NCI-H226 (cell line): Measurements from ENCODE around the gene ERCC8.
"Not testable (repeated sequence)": the region's sequence is repeated elsewhere in the genome, so short reads cannot be mapped to it uniquely, and the experiment has no call there.

ENCODE experiments used
- DNase-seq: peaks from one replicate; pipeline ENCODE4 v3.0.0-alpha.2; 2015

ERCC8 gene

DNA sequence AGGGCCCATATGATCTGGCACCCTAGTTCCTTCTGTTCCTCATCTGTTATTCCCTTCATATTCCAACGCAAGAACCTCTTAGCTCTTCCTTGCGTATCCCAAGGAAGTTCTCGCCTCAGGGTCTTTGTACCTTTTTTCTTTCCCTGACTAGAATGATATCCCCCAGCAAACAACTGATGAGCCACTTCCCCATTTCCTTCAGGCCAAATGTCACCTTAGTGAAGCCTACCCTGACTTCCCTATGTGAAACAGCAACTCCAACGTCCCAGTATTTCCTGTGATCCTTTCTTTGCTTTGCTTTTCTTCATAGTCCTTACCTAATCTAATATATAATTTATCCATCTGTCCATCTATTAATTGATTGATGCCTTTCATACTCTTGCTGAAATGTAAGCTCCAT is 47.9 kb downstream of the ERCC8 start:
- DNase-seq = no peak

DNA sequence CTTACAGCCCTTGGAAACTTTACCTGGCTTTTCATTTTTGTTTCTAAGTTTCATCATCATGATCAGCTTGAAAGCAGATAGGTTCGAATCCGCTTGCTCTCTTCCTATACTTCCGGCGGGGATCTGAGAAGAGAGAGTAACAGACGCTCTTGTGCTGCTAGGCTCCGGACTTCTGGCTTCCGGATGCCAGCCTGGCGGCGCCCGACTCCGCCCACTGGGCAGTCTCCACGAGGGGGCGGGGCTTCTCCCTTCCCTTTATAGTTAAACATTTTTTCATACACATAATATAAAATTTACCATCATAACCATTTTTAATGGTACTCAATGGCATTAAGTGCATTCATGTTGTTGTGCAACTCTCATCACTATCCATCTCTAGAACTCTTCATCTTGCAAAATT is 51.3 kb downstream of the ERCC8 start:
- no peak for DNase-seq

DNA sequence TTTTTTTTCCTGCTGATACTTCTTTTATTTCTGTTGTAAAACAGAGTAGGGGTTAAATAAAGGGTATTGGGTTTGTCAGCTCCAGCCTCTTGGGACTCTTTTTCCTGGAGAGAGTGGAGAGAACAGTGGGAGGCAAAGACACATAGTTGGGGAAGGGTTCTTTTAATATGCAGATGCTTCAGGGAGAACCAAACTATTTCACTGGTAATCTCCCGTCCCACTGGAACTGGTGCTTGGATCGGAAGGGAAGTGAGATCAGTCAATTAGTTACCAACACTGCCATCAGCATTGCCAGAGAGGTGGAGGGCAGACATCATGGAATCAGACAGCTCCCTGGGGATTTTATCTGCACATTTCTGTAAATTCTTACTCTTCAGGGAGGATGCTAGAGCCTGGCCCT is 53.2 kb downstream of the ERCC8 start:
- DNase-seq = no peak

DNA sequence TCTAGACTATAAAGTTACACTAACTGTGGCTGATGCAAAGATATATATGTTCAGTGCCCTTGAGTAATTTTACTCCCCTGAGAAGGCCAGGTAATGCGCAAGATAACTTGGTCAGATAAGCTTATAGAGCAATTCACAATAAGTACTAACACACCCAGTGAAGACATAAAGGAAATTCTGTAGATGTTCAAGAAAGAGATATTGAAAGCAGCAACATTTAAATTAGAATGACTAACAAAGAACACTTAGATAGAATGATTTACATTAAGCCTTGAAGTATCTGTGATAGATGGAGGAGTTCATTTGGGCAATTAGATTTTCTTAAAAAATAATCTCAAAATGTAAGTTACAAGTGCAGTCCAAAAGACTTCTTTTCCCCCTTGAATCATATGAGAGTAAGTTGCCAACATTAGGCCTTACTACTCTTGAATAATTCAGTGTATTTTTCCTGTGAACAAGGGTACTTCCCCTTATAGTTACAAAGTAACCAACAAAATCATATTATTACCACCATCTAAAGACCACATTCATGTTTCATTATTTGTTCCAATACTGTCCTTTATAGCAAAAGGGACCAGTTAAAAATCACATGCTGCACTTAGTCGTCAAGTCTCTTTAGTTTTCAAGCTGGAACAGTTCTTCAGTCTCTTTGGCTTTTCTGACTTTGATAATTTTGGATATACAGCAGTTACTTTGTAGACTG is 56.4 kb downstream of the ERCC8 start:
- no peak for DNase-seq

DNA sequence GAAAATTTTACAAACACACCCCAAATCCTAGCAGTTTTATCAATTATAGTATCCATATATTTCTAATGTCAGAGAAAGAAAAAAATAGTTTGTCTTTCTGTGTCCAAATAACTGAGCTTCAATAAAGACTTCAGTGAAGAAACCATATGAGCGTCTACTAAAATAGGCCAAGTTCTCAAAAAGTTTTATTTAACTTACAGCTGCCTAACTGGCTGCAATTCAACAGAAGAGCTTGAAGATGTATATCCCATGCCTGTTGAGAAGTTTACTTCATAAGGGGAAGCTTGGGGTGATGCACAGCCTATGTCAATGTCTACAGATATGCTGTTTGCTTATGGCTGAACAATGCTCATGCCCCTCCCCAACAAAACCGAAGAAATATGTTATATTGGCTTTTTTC is 57.1 kb downstream of the ERCC8 start:
- no peak for DNase-seq

DNA sequence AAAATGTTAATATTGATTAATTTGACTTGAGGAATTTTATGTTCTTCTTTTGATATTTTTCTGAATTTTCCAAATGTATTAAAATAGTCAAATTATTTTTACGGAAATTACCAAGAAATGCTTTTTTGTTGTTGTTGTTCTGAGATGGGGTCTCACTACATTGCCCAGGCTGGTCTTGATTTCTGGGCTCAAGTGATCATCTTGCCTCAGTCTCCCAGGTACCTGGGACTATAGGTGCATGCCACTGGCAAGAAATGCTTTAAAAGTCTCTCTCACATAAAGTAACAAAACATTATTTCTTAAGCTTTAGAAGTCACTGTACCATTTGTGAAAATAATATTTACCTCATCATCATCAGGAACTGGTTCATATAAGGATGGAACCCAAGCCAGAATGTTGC is 57.8 kb downstream of the ERCC8 start:
- no peak for DNase-seq

DNA sequence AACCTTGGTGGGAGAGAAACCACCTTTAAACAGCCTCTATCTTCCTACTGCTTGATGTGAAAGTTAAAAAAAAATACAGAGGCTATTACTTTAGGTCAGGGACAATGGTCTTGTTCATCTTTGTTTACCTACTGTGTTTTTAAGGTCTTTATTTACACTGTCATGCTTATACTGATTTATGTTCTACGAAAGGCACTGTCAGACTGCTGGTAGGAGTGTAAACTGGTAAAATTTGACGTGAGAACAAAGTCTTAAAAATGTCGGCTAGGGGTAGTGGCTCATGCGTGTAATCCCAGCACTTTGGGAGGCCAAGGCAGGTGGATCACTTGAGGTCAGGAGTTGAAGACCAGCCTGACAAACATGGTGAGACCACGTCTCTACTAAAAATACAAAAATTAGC is 58.7 kb downstream of the ERCC8 start:
- no peak for DNase-seq

DNA sequence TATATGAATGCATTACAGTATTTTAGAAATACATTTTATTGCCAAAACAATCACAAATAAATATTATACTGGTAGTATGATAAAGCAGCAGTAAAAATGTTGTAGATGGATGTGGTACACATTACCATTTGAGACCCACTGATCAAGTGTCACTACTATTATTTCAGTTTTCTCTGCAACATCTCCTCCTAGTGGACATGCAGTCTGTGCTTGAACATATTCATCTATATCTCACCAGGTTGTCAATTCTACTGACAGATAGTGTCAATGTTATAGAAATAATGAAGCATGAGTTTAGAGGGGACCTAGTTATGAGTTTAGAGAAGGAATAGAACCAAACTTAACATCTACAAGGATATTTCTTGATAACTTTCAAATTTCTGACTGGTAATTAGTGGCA is 61.6 kb downstream of the ERCC8 start:
- DNase-seq = peak; percentile 6

DNA sequence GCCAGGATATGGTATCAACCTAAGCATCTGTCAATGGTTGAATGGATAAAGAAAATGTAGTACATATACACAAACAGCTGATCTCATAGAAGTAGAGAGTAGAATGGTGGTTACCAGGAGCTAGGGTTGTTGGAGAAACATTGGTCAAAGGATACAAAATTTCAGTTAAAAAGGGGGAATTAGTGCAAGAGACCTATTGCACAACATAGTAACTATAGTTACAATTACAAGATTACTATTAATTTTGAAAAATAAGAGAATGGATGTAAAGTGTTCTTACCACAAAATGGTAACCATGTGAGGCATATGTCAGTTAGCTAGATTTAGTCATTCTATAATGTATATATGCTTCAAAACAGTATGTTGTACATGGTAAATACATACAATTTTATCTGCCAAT is 72.0 kb downstream of the ERCC8 start:
- no peak for DNase-seq

DNA sequence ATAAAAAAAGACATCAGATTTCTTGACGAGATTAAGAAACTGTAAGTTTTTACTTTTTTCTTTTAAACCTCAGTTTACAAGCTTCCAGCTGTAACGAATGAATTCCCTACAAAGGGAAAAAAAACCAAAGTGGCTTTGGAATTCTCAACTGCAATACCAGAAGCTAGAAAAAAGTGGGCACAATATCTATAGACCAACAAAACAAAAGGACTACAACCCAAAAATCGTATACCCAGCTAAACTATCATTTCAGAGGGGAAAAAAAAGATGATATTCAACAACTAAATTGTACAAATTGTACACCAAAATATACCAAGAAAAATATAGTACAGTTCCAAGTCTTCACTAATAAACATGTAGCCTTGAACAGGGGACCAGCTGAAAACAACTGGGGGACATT is 74.0 kb downstream of the ERCC8 start:
- no peak for DNase-seq

DNA sequence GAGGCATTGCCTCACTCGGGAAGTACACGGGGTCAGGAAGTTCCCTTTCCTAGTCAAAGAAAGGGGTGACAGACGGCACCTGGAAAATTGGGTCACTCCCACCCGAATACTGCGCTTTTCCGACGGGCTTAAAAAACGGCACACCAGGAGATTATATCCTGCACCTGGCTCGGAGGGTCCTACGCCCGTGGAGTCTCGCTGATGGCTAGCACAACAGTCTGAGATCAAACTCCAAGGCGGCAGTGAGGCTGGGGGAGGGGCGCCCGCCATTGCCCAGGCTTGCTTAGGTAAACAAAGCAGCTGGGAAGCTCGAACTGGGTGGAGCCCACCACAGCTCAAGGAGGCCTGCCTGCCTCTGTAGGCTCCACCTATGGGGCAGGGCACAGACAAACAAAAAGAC is 84.3 kb downstream of the ERCC8 start:
- DNase-seq = not testable (repeated sequence)

DNA sequence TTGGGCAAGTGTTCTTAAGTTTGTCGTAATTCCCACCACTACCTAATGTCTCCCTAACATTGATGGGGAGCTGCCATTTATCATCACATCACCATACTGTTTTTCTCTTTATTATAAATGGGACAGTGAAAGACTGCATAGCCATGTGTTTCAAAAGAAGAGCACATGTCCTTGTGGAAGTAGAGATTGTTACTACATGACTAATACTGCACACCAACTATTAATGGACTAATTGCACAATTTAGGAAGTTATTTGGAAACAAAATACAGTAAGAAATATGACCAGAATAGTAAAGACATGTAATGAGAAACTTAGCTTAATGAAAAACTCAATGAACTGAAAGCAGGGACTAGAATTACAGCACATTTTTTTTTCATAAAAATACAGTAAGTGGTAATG is 88.8 kb downstream of the ERCC8 start:
- DNase-seq = no peak

DNA sequence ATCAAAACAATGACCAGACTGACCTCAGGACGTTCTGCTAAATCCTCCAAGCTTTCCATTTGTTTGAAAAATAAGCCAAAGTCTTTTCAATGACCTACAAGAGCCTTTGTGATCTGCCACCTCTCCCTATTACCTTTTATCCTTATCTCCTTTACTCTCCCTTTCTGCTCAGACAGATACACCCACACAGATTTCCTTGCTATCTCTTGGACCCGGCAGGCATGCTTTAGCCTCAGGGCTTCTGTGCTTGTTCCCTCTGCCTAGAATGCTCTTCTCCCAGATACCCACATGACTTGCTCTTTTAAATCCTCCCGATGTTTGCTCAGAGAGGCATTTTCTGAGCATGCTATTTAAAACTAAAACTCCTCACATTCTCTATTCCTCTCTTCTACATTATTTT is 91.9 kb downstream of the ERCC8 start:
- peak; percentile 78 for DNase-seq

DNA sequence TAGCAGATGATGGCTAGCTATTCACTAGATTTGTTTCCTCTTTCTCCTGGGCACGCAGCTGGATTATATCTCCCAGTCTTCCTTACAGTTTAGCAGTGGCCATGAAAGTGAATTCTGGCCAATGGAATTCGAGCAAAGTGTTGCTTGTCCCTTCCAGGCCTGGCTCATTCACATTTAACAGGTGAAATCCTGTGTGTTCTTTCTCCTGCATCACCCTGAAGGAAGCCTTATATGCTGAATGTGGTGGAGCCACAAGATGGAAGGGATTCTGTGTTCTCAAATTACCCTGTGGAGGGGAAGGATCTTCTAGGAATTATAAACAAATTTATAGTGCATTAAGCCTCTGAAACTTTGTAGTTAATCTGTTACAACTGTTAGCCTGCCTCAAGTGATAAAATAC is 92.6 kb downstream of the ERCC8 start:
- DNase-seq = no peak

DNA sequence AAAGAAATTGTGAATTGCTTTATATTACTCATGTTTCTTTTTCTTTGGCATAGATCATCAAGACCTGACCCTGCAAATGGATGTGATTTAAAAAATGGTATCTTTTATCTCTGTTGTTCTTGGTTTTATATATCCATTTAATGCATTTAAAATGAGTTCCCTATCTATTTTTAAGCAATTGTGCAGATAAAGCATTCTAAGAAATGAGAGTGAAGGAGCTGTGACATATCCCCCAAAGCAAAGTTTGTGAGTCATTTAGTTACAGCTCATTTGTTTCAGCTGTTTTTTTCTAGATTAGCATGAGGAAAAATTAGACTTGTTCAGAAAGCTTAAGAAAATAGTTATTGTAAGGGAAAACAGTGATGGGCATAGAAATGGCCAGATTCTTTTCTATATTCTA is 93.2 kb downstream of the ERCC8 start:
- DNase-seq = peak; percentile 13

DNA sequence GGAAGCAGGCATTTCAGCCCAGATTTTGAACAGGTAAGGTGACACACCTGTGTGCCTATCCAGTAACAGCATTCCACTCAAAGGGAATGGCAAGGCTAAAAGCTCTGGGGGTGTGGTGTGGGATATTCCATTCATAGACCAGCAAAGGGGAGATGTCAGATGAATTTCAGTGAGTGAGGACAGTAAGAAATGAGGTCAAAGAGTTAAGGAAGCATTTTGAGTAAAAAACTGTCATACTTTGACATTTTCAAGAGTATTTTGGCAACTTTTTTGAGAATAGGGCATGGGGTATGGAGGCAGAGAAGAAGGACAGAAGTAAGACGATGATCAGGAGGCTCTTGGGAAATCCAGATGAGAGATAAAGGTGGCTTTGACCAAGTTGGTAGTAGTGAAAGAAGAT is 98.6 kb downstream of the ERCC8 start:
- DNase-seq = no peak

DNA sequence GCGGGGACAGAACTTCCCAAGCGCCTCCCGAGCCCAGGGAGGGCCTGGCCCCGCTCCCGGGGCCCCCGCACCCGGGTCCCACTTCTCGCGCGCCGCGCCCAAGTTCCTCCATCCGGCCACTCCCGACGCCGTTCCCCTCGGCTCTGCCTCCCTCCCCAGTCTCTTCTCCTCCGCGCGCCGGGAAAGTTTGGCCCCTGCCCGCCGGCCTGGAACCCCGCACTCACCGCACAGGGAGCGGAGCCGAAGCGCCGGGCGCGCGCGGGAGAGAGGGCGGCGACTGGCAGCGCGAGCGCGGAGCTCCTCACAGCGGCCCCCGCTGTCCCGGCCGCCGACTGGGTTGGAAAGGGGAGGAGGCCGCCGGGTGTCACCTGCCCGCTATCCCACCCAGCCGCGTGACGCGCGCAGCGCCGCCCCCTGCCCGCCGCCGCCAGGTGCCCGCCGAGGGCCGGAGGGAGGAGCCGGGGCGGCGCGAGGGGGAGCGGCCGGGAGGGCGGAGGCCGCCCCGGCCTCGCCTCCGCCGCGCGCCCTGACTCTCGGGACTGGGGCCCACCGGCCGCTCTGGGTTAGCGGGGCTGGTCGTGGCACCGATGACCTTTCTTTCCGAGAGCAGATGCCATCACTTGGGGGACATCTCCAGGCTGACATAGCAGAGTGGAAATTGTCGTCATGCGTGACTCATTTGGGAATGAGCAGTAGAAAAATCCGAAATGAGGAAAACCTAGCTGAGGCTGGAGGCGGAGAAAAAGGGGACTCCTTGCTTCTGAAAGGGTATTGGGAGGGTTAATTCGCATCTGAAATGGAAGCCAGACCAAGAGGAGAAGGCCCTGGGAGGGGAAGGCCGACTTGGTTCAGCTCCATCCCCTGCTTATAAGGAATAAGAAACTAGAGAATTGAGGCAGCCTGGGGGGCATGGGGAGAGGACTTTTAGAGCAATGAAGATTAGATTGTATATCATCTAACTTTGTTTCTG is 100.6 kb downstream of the ERCC8 start, which contains the start of gene ELOVL7:
Gene ELOVL7, minus strand, starts transcription at position 334 of the 970 bp plus-strand sequence. CDS start 56,872 bp downstream, outside the sequence.
- peak; percentile 76 for DNase-seq

DNA sequence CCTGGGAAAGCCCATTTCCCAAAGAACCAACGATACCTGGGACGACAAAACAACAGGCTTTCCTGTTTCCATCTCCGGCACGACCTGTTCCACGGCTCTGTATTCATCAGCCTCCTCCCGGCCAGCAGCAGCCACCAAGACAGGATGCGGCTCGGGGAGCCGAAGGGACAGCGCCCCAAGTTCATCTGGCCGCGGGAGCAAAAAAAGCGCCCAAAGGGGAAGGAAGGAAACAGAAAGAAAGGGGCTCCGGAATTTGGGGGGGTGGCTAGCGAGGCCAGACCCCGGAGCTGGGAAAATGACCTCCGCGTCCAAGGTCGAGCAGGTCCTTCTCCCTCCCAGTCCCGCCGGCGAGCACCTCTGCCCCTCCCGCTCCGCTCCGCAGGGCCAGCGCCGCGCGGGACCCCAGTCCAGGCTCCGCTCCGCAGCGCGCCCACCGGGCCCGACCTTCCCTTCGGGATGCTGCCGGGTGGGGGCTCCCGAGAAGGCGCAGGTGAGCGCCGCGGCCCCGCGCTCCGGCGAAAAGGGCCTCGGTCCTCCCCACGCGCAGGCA is 101.4 kb downstream of the ERCC8 start:
- no peak for DNase-seq

DNA sequence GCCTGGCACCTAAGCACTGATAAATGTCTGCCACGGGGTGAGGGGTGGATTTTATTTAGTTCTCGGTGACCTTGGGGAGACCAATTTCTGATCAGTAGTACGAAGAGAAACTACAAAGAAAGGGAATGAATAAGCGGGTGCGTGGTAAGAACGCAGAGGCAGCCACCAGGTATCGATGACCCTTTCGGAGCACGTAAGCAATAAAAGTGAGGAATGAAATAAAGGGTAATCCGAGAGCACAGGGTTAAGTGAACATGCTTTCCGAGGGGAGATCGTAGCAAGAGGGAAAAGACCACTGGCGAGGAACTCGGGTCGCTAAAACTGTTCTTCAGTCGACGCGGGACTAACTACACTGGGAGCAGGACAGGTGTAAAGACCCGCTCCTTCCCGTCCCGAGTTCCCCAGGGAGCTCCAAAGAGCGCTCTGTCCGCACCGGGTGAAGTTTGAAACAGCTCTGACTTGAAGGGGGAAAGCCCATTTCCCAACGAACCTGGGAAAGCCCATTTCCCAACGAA is 101.9 kb downstream of the ERCC8 start:
- DNase-seq = no peak

DNA sequence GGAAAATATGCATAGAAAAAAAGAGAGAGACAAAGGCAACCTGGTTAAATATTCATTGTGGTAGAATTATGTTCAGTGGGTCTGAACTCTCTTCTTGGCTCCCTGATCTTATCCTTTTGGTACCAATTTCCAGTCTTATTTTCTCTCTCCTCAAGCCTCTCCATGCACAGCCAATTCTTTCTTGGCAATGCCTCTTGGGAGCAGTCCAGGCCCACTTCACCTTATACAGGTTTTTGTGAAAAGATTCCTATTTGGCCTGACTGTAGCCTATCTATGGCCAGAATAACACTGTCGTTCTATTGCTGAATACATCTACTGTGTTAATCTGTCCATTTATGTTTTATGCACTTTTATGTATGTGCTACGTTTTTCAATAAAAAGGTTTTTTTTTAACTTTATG is 103.5 kb downstream of the ERCC8 start:
- DNase-seq = no peak

DNA sequence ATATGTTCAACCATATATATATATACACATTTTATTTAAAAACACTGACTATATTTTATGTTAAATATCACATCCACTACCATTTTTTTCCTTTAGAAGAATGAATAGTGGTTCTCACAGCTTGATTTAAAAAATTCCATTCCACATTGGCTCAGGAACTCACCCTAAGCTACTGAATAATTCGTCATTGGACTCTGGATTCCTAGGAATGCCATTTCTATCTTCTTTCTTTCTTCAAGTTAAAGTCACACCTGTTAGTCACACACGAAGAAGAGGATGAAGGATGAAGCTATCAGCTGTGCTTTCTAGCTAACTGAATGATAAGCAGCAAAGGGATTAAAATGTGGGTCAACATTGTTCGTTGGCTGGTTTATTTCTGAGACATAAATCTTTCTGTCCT is 108.7 kb downstream of the ERCC8 start:
- peak; percentile 25 for DNase-seq

DNA sequence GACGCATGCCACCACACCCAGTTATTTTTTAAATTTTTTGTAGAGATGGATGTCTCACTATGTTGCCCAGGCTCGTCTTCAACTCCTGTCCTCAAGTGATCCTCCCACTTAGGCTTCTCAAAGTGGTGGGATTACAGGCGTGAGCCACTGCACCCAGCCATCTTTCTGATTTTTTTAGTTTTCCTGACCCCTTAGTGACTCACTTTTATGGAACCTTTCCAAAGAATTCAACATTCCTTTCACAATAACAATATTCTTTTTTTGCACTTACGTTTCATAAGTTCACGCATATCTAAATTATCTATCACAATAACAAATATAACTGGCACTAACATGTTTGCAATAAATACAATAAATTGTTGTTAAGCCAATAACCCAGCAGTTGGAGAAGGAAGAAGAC is 109.3 kb downstream of the ERCC8 start:
- peak; percentile 16 for DNase-seq

DNA sequence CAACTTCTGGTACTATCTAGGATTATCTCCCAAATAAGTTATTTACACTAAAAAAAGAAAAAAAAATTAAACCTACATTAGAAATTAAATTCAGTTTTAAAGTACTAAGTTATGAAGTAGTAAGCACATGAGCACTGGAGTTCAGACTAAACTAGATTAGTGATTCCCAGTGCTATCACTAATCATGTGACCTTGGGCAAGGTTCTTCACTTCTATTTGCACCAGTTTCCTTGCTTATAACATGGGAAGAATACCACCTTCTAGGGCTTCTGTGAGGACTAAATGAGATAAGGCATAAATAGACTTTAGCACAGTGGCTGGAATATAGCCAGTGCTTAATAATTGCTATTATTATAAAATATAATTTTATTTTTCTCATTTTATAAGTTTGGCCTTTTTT is 111.3 kb downstream of the ERCC8 start:
- DNase-seq = no peak
